HepG2 (cell line): Measurements from ENCODE around the gene MACROD2. TPM values are rescaled to one million over a fixed set of nuclear protein-coding genes. Genes with fewer than 3 reads are reported as not detected.

Experiments used
- ATF1 ChIP-seq: IDR thresholded peaks from 2 replicates; pipeline ENCODE4 v1.6.1; 2016; ENCODE audit warnings: mild to moderate bottlenecking, control low read depth
- CHCHD3 ChIP-seq: sonication (generic); formaldehyde crosslinking; IDR thresholded peaks from 2 replicates; pipeline ENCODE4 v1.8.0; 2022; ENCODE audit warnings: mild to moderate bottlenecking, missing genetic modification reagents, moderate library complexity
- GABPA ChIP-seq, 2 experiments: IDR thresholded peaks; 2 replicates each; pipeline ENCODE4 v1.6.1; 2011 to 2016; ENCODE audit warnings: low read depth in 2 of 2, low read length in 1 of 2, missing biosample characterization in 1 of 2, missing genetic modification characterization in 1 of 2
- IKZF1 ChIP-seq: fragments of 450-650 bp; IDR thresholded peaks from 2 replicates; pipeline ENCODE4 v1.7.1; 2016
- ISX ChIP-seq: sonication (generic); formaldehyde crosslinking; conservative IDR thresholded peaks from 2 replicates; pipeline ENCODE4 v1.5.0; 2020; ENCODE audit warnings: missing genetic modification reagents
- MBD4 ChIP-seq: IDR thresholded peaks from 2 replicates; pipeline ENCODE4 v1.6.1; 2012; ENCODE audit warnings: low read length, inconsistent platforms, borderline replicate concordance
- PATZ1 ChIP-seq: sonication (generic); formaldehyde crosslinking; IDR thresholded peaks from 2 replicates; pipeline ENCODE4 v1.4.0; 2020; ENCODE audit warnings: missing genetic modification reagents
- SSRP1 ChIP-seq: IDR thresholded peaks from 2 replicates; pipeline ENCODE4 v1.6.1; 2016; ENCODE audit warnings: control low read depth
- ZFP37 ChIP-seq: sonication (generic); formaldehyde crosslinking; IDR thresholded peaks from 2 replicates; pipeline ENCODE4 v1.4.0; 2020; ENCODE audit warnings: missing genetic modification reagents, borderline replicate concordance
- ZFP91 ChIP-seq: sonication (generic); formaldehyde crosslinking; IDR thresholded peaks from 2 replicates; pipeline ENCODE4 v1.9.0; 2022; ENCODE audit warnings: missing genetic modification reagents, mild to moderate bottlenecking, borderline replicate concordance
- ZNF232 ChIP-seq: sonication (generic); formaldehyde crosslinking; IDR thresholded peaks from 2 replicates; pipeline ENCODE4 v1.4.0; 2020; ENCODE audit warnings: missing genetic modification reagents, borderline replicate concordance
- ZNF282 ChIP-seq: fragments of 450-650 bp; IDR thresholded peaks from 2 replicates; pipeline ENCODE4 v1.6.1; 2018; ENCODE audit not compliant: partially characterized antibody
- ZNF296 ChIP-seq: sonication (generic); formaldehyde crosslinking; conservative IDR thresholded peaks from 2 replicates; pipeline ENCODE4 v1.5.0; 2020; ENCODE audit warnings: mild to moderate bottlenecking, missing genetic modification reagents
- ZNF564 ChIP-seq: sonication (generic); formaldehyde crosslinking; IDR thresholded peaks from 2 replicates; pipeline ENCODE4 v1.8.1; 2023; ENCODE audit warnings: mild to moderate bottlenecking, missing genetic modification reagents
- ZNF839 ChIP-seq: sonication (generic); formaldehyde crosslinking; IDR thresholded peaks from 2 replicates; pipeline ENCODE4 v1.4.0; 2020; ENCODE audit warnings: missing genetic modification reagents, mild to moderate bottlenecking, borderline replicate concordance
- polyA plus RNA-seq, 8 experiments: library from polyadenylated mRNA; depleted of rRNA in 3 of 8; stranded (reverse) in 7 of 8; unstranded in 1 of 8; fragments of >200 nt; fragmentation: Illumina TruSeq in 4 of 8; extraction: Trizol in 4 of 8; gene quantifications; 2 replicates each; pipeline versions ENCODE4 v1.2.1 to v1.2.3, GENCODE V29; 2011 to 2016; ENCODE audit warnings: low read depth in 4 of 8, missing spikeins in 1 of 8, mixed read lengths in 1 of 8; ENCODE audit not compliant: insufficient read depth in 1 of 8
- total RNA-seq, 5 experiments: library from RNA; depleted of rRNA; stranded (reverse); fragments of >200 nt; fragmentation: Illumina TruSeq; extraction: Trizol; gene quantifications; 2 replicates each; pipeline ENCODE4 v1.2.3, GENCODE V29; 2016; ENCODE audit warnings: low read depth in 1 of 5
- TF ChIP-seq, protein P1 (sequence below): IDR thresholded peaks from 2 replicates; pipeline ENCODE4 v1.6.1; 2016; ENCODE audit warnings: low read depth, missing genetic modification reagents, missing compliant biosample characterization
- TF ChIP-seq, protein P2 (sequence below): sonication (generic); formaldehyde crosslinking; conservative IDR thresholded peaks from 2 replicates; pipeline ENCODE4 v1.4.0; 2020; ENCODE audit warnings: missing genetic modification reagents

MACROD2 gene
- total and polyA plus RNA-seq, 2 of the 13 experiments (the other 11 are each of a cell fraction or from before 2014, with no cell fraction given): 0.13 to 0.51 TPM

DNA sequence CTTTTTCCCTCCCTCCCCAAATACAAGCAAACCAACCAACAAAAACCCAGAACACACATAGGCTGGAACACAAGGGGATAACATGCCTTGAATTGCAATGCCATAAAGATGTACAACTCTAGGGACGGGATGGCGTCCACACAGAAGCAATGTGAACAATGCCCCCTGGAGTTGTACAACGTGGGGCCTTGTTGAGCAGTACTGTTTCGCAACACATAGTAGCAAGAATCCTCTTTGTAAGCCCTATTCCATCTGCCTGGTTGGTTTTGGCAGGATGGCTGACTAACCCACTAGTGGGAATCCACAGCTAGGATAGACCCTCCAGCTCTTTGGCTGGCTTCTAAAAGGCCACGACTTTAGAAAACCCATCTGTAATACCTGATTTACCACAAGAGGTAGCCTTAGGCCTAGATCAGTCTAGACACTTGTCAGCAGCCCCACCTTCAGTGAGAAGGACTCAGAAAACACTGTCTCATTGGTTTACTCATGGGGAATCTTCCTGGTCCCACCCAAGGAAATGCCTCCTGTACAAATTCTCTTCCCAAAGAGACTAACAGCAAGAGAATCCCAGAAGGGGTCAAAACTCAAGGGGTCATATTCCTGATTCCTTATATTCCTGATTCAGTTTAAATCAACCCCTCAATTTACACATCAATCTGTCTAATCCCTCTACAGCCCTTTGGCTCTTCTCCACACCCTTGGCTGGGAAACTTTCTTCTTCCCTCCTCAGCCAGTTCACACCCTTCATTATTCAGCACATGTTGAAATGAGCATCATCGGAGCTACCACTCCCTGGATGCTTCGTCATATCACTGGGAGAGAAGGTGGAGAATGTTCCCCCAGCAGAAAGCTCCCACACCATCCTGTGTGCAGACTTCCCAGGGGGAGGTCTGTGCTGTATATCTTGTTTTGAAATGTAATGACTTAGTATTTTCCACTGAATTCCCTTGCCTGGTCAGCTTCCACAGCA lies 964.5 kb downstream of the MACROD2 start (continued):
- TF ChIP-seq, protein P1, sequence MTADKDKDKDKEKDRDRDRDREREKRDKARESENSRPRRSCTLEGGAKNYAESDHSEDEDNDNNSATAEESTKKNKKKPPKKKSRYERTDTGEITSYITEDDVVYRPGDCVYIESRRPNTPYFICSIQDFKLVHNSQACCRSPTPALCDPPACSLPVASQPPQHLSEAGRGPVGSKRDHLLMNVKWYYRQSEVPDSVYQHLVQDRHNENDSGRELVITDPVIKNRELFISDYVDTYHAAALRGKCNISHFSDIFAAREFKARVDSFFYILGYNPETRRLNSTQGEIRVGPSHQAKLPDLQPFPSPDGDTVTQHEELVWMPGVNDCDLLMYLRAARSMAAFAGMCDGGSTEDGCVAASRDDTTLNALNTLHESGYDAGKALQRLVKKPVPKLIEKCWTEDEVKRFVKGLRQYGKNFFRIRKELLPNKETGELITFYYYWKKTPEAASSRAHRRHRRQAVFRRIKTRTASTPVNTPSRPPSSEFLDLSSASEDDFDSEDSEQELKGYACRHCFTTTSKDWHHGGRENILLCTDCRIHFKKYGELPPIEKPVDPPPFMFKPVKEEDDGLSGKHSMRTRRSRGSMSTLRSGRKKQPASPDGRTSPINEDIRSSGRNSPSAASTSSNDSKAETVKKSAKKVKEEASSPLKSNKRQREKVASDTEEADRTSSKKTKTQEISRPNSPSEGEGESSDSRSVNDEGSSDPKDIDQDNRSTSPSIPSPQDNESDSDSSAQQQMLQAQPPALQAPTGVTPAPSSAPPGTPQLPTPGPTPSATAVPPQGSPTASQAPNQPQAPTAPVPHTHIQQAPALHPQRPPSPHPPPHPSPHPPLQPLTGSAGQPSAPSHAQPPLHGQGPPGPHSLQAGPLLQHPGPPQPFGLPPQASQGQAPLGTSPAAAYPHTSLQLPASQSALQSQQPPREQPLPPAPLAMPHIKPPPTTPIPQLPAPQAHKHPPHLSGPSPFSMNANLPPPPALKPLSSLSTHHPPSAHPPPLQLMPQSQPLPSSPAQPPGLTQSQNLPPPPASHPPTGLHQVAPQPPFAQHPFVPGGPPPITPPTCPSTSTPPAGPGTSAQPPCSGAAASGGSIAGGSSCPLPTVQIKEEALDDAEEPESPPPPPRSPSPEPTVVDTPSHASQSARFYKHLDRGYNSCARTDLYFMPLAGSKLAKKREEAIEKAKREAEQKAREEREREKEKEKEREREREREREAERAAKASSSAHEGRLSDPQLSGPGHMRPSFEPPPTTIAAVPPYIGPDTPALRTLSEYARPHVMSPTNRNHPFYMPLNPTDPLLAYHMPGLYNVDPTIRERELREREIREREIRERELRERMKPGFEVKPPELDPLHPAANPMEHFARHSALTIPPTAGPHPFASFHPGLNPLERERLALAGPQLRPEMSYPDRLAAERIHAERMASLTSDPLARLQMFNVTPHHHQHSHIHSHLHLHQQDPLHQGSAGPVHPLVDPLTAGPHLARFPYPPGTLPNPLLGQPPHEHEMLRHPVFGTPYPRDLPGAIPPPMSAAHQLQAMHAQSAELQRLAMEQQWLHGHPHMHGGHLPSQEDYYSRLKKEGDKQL: no peak
- TF ChIP-seq ZFP91 (CRISPR knock-in tag) (no peak), ATF1 (no peak), MBD4 (no peak), ZNF296 (CRISPR knock-in tag) (no peak), CHCHD3 (no peak), ISX (CRISPR knock-in tag) (no peak), PATZ1 (CRISPR knock-in tag) (0 out of 2 replicates have a peak, but pooled peaks have one; percentile 25), IKZF1 (no peak), ZNF564 (CRISPR knock-in tag) (no peak), GABPA (IDR thresholded peaks at IDR 0.05; ENCODE audit: low read depth, low read length) (no peak), GABPA (CRISPR knock-in tag; IDR thresholded peaks at IDR 0.05; ENCODE audit: low read depth) (no peak), SSRP1 (CRISPR knock-in tag) (no peak), ZNF232 (CRISPR knock-in tag) (no peak), ZNF282 (no peak), ZNF839 (CRISPR knock-in tag) (no peak), ZFP37 (no peak)
- TF ChIP-seq, protein P2, sequence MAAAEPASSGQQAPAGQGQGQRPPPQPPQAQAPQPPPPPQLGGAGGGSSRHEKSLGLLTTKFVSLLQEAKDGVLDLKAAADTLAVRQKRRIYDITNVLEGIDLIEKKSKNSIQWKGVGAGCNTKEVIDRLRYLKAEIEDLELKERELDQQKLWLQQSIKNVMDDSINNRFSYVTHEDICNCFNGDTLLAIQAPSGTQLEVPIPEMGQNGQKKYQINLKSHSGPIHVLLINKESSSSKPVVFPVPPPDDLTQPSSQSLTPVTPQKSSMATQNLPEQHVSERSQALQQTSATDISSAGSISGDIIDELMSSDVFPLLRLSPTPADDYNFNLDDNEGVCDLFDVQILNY (CRISPR knock-in tag): no peak
